Stimulated activated CD4-positive, alpha-beta T cell treated with anti-CD3 and anti-CD28 coated beads, Interleukin-12 subunit alpha, Interleukin-12 subunit beta, amount 100 ng/mL, for 48 hours (primary cell): ENCODE data around the gene FABP1.

Experiments used
- DNase-seq, 3 donors: peaks; one replicate each; pipeline ENCODE4 v3.0.0-alpha.2; 2020; ENCODE audit warnings: low read depth in 2 of 3, low spot score in 1 of 3

Gene FABP1

GRCh38 chr2:88137833-88138232 lies 10.0 kb upstream of the FABP1 start:
- no peak for DNase-seq

- no peak for DNase-seq
Observed at GRCh38 chr2:88136817-88137216, 9.0 kb upstream of the FABP1 start.

- DNase-seq, result no peak
Observed at GRCh38 chr2:88133875-88134274, 6.0 kb upstream of the FABP1 start.

GRCh38 chr2:88131999-88132368 lies 4.1 kb upstream of the FABP1 start:
- no peak for DNase-seq

- DNase-seq, result no peak
Observed at GRCh38 chr2:88131201-88131998, 3.5 kb upstream of the FABP1 start.

- no peak for DNase-seq
Observed at GRCh38 chr2:88129313-88129959, 1.6 kb upstream of the FABP1 start.

- DNase-seq, result no peak
Observed at GRCh38 chr2:88128654-88129312, 921 bp upstream of the FABP1 start.

- no peak for DNase-seq
Observed at GRCh38 chr2:88127638-88127887, 299 bp downstream of the FABP1 start.

- no peak for DNase-seq
Observed at GRCh38 chr2:88126772-88127637, 857 bp downstream of the FABP1 start.

- DNase-seq, result no peak
Observed at GRCh38 chr2:88125924-88126771, 1.7 kb downstream of the FABP1 start.

GRCh38 chr2:88125344-88125923 lies 2.4 kb downstream of the FABP1 start:
- DNase-seq, result no peak

GRCh38 chr2:88123975-88124917 lies 3.6 kb downstream of the FABP1 start:
- DNase-seq, result no peak

- DNase-seq, result no peak
Observed at GRCh38 chr2:88123164-88123974, 4.5 kb downstream of the FABP1 start.

GRCh38 chr2:88122141-88122884 lies 5.5 kb downstream of the FABP1 start:
- DNase-seq, result no peak

- DNase-seq, result no peak
Observed at GRCh38 chr2:88121678-88122077, 6.2 kb downstream of the FABP1 start.

GRCh38 chr2:88117973-88118372 lies 9.9 kb downstream of the FABP1 start:
- no peak for DNase-seq

- DNase-seq, result no peak
Observed at GRCh38 chr2:88116669-88117432, 11.0 kb downstream of the FABP1 start.
